ENCODE results near the gene UBE2QL1. TPM values are rescaled to one million over a fixed set of nuclear protein-coding genes. Genes with fewer than 3 reads are reported as not detected.

The UBE2QL1 gene
- total RNA-seq, 1 experiment from 2014 or later, result not detected

- CTCF ChIA-PET, result no interaction called here
- H3K4me3 Mint-ChIP-seq (ENCODE audit: unreplicated experiment), result no peak overlapping the region
These were observed 44.3 kb downstream of the UBE2QL1 start for GRCh38 chr5:6492934-6493333.

GRCh38 chr5:6493681-6494454, 45.2 kb downstream of the UBE2QL1 start:
- Mint-ChIP-seq H3K4me3 (ENCODE audit: unreplicated experiment) (no peak overlapping the region), H3K9me3 (ENCODE audit: unreplicated experiment) (no peaks in the 10 kb centered on the region), H3K36me3 (ENCODE audit: insufficient read depth, unreplicated experiment) (no peaks in the 10 kb centered on the region), H3K27ac (ENCODE audit: unreplicated experiment) (no peak overlapping the region), H3K27me3 (ENCODE audit: insufficient read depth, unreplicated experiment) (peaks cover 14% of the 10 kb centered on the region), H3K4me1 (ENCODE audit: low read depth, unreplicated experiment) (no peaks in the 10 kb centered on the region)
- CTCF ChIA-PET, result no interaction called here
- BruUV-seq (replicated peaks), result no TSS peak
- H3K36me3 ChIP-seq (ENCODE audit: control insufficient read depth, insufficient read depth, low read length), result no peaks in the 10 kb centered on the region
- no peaks in the 10 kb centered on the region; the same call in 1 of the 2 replicates for H3K27me3 ChIP-seq (replicated peaks; ENCODE audit: control insufficient read depth, insufficient read depth, low read length)
- no peak overlapping the region for H3K4me3 ChIP-seq (ENCODE audit: low read depth, low read length)
- no peaks in the 10 kb centered on the region for H3K4me1 ChIP-seq
- no peak for TF ChIP-seq CTCF (IDR thresholded peaks at IDR 0.05; ENCODE audit: insufficient read depth in 1 of 2, low read depth in 1 of 2, low read length in 1 of 2, severe bottlenecking in 1 of 2, unreplicated experiment in 1 of 2)
- H3K9me3 ChIP-seq, result no peaks in the 10 kb centered on the region
- DNase-seq, result no peak
- intact Hi-C loops (cut with micrococcal nuclease; ENCODE audit: unreplicated experiment), result no loop called here
- POLR2A ChIA-PET, result no interaction called here

More at GRCh38 chr5:6492934-6493333, 44.3 kb downstream of the UBE2QL1 start:
- Mint-ChIP-seq H3K27me3 (ENCODE audit: insufficient read depth, unreplicated experiment) (peaks cover 17% of the 10 kb centered on the region), H3K9me3 (ENCODE audit: unreplicated experiment) (no peaks in the 10 kb centered on the region), H3K36me3 (ENCODE audit: insufficient read depth, unreplicated experiment) (no peaks in the 10 kb centered on the region), H3K4me1 (ENCODE audit: low read depth, unreplicated experiment) (no peaks in the 10 kb centered on the region), H3K27ac (ENCODE audit: unreplicated experiment) (no peak overlapping the region)
- H3K4me1 ChIP-seq, result no peaks in the 10 kb centered on the region
- no peaks in the 10 kb centered on the region for H3K36me3 ChIP-seq (ENCODE audit: control insufficient read depth, insufficient read depth, low read length)
- intact Hi-C loops (cut with micrococcal nuclease; ENCODE audit: unreplicated experiment), result no loop called here
- no peak for TF ChIP-seq CTCF (IDR thresholded peaks at IDR 0.05; ENCODE audit: insufficient read depth in 1 of 2, low read depth in 1 of 2, low read length in 1 of 2, severe bottlenecking in 1 of 2, unreplicated experiment in 1 of 2)
- H3K4me3 ChIP-seq (ENCODE audit: low read depth, low read length), result no peak overlapping the region
- DNase-seq, result no peak
- H3K9me3 ChIP-seq, result no peaks in the 10 kb centered on the region
- POLR2A ChIA-PET, result no interaction called here
- H3K27me3 ChIP-seq (replicated peaks; ENCODE audit: control insufficient read depth, insufficient read depth, low read length), result no peaks in the 10 kb centered on the region; the same call in 1 of the 2 replicates
- no TSS peak for BruUV-seq (replicated peaks)

GRCh38 chr5:6494939-6495338, 46.3 kb downstream of the UBE2QL1 start:
- Histone ChIP-seq H3K4me3 (ENCODE audit: low read depth, low read length) (no peak overlapping the region), H3K9me3 (no peaks in the 10 kb centered on the region), H3K27me3 (replicated peaks; ENCODE audit: control insufficient read depth, insufficient read depth, low read length) (no peaks in the 10 kb centered on the region; the same call in 1 of the 2 replicates), H3K4me1 (no peaks in the 10 kb centered on the region), H3K36me3 (ENCODE audit: control insufficient read depth, insufficient read depth, low read length) (no peaks in the 10 kb centered on the region)
- ChIA-PET POLR2A (no interaction called here), CTCF (no interaction called here)
- no peaks in the 10 kb centered on the region for H3K9me3 Mint-ChIP-seq (ENCODE audit: unreplicated experiment)
- no peak overlapping the region for H3K4me3 Mint-ChIP-seq (ENCODE audit: unreplicated experiment)
- H3K4me1 Mint-ChIP-seq (ENCODE audit: low read depth, unreplicated experiment), result no peaks in the 10 kb centered on the region
- BruUV-seq (replicated peaks), result no TSS peak
- TF ChIP-seq CTCF (IDR thresholded peaks at IDR 0.05; ENCODE audit: insufficient read depth in 1 of 2, low read depth in 1 of 2, low read length in 1 of 2, severe bottlenecking in 1 of 2, unreplicated experiment in 1 of 2), result no peak
- H3K36me3 Mint-ChIP-seq (ENCODE audit: insufficient read depth, unreplicated experiment), result no peaks in the 10 kb centered on the region
- no peak for DNase-seq
- peaks cover 16% of the 10 kb centered on the region for H3K27me3 Mint-ChIP-seq (ENCODE audit: insufficient read depth, unreplicated experiment)
- intact Hi-C loops (cut with micrococcal nuclease; ENCODE audit: unreplicated experiment), result no loop called here
- no peak overlapping the region for H3K27ac Mint-ChIP-seq (ENCODE audit: unreplicated experiment)
